OCI-LY3 (cell line): ENCODE measurements around the gene P2RY11.

Experiments used
- H2AFZ ChIP-seq: fragments of 200-600, 300-600 bp; shearing (Covaris generic); 2 replicates; pipeline ENCODE4 v1.6.0; 2014; ENCODE audit warnings: antibody characterized with exemption, low read depth, low read length
- H3K27ac ChIP-seq: fragments of 200-600, 300-600 bp; sonication (generic); 2 replicates; pipeline ENCODE4 v1.5.1; 2014; ENCODE audit warnings: mild to moderate bottlenecking, low read length, moderate library complexity, mixed read lengths
- H3K27me3 ChIP-seq: fragments of 200-600, 300-600 bp; sonication (generic); 2 replicates; pipeline ENCODE4 v1.6.1; 2014; ENCODE audit warnings: low read depth, low read length, mixed read lengths
- H3K36me3 ChIP-seq: fragments of 200-600, 300-600 bp; sonication (generic); replicated peaks from 2 replicates; pipeline ENCODE3; 2014; ENCODE audit warnings: low read depth, low read length, mixed read lengths
- H3K4me1 ChIP-seq: fragments of 300-600, 200-600 bp; sonication (generic); 2 replicates; pipeline ENCODE4 v1.6.1; 2014; ENCODE audit warnings: low read length, mixed read lengths
- H3K4me2 ChIP-seq: fragments of 200-600, 300-600 bp; sonication (generic); 2 replicates; pipeline ENCODE4 v1.6.1; 2014; ENCODE audit warnings: low read length, mixed read lengths
- H3K4me3 ChIP-seq: fragments of 300-600, 200-600 bp; sonication (generic); 2 replicates; pipeline ENCODE4 v1.5.1; 2014; ENCODE audit warnings: antibody characterized with exemption, mild to moderate bottlenecking, low read length, moderate library complexity
- H3K79me2 ChIP-seq: fragments of 300-600, 200-600 bp; shearing (Covaris generic); 2 replicates; pipeline ENCODE4 v1.6.1; 2014; ENCODE audit warnings: mild to moderate bottlenecking, low read length, mixed read lengths
- H3K9ac ChIP-seq: fragments of 300-600, 200-600 bp; shearing (Covaris generic); 2 replicates; pipeline ENCODE4 v1.6.0; 2014; ENCODE audit warnings: mild to moderate bottlenecking, low read length, moderate library complexity
- H3K9me3 ChIP-seq: fragments of 200-600, 300-600 bp; shearing (Covaris generic); 2 replicates; pipeline ENCODE4 v1.6.1; 2014; ENCODE audit warnings: low read length, mixed read lengths; ENCODE audit not compliant: insufficient read depth
- H4K20me1 ChIP-seq: fragments of 200-600, 300-600 bp; sonication (generic); 2 replicates; pipeline ENCODE4 v1.6.1; 2016; ENCODE audit warnings: low read length, mixed read lengths; ENCODE audit not compliant: insufficient read depth
- CTCF ChIP-seq: fragments of 200-600, 300-600 bp; sonication (generic); IDR thresholded peaks from 2 replicates; pipeline ENCODE4 v1.5.1; 2014; ENCODE audit warnings: antibody characterized with exemption, low read length, low read depth
- EZH2phosphoT487 ChIP-seq: fragments of 200-600 bp; shearing (Covaris generic); IDR thresholded peaks from 2 replicates; pipeline ENCODE4 v1.6.1; 2018; ENCODE audit warnings: antibody characterized with exemption, mixed run types, low read depth

The P2RY11 gene

GRCh38 chr19:10151521-10151920, 40.0 kb downstream of the P2RY11 start:
- Histone ChIP-seq H3K9ac (no peak overlapping the region), H3K27me3 (no peaks in the 10 kb centered on the region), H3K4me2 (no peak overlapping the region), H3K4me1 (no peaks in the 10 kb centered on the region), H3K27ac (no peak overlapping the region), H3K4me3 (no peak overlapping the region), H2AFZ (no peak overlapping the region), H3K9me3 (no peaks in the 10 kb centered on the region), H3K79me2 (no peaks in the 10 kb centered on the region), H4K20me1 (no peaks in the 10 kb centered on the region), H3K36me3 (peaks cover 79% of the 10 kb centered on the region)
- TF ChIP-seq CTCF (no peak), EZH2phosphoT487 (no peak)

GRCh38 chr19:10152100-10152499, 40.6 kb downstream of the P2RY11 start:
- H3K9me3 ChIP-seq: no peaks in the 10 kb centered on the region
- no peak for TF ChIP-seq CTCF
- no peak for TF ChIP-seq EZH2phosphoT487
- H3K27me3 ChIP-seq: no peaks in the 10 kb centered on the region
- no peaks in the 10 kb centered on the region for H3K79me2 ChIP-seq
- peaks cover 81% of the 10 kb centered on the region for H3K36me3 ChIP-seq
- no peaks in the 10 kb centered on the region for H4K20me1 ChIP-seq
- no peak overlapping the region for H3K4me2 ChIP-seq
- H3K27ac ChIP-seq: no peak overlapping the region
- no peak overlapping the region for H3K9ac ChIP-seq
- H3K4me1 ChIP-seq: no peaks in the 10 kb centered on the region
- no peak overlapping the region for H2AFZ ChIP-seq
- H3K4me3 ChIP-seq: no peak overlapping the region

- no peak overlapping the region for H3K4me2 ChIP-seq
- H2AFZ ChIP-seq: no peak overlapping the region
- H3K27ac ChIP-seq: no peak overlapping the region
- H3K79me2 ChIP-seq: peaks cover 4% of the 10 kb centered on the region; the same call in 1 of the 2 replicates
- H3K9me3 ChIP-seq: no peaks in the 10 kb centered on the region
- no peak overlapping the region for H3K4me3 ChIP-seq
- no peaks in the 10 kb centered on the region for H4K20me1 ChIP-seq
- no peak for TF ChIP-seq EZH2phosphoT487
- TF ChIP-seq CTCF: no peak
- no peak overlapping the region for H3K9ac ChIP-seq
- no peaks in the 10 kb centered on the region for H3K27me3 ChIP-seq
- peaks cover 91% of the 10 kb centered on the region for H3K36me3 ChIP-seq
- no peaks in the 10 kb centered on the region for H3K4me1 ChIP-seq
Observed at GRCh38 chr19:10155839-10156238, 44.3 kb downstream of the P2RY11 start.

GRCh38 chr19:10158071-10158470, 46.6 kb downstream of the P2RY11 start:
- Histone ChIP-seq H3K9me3 (no peaks in the 10 kb centered on the region), H3K79me2 (peaks cover 4% of the 10 kb centered on the region; the same call in 1 of the 2 replicates), H3K27me3 (no peaks in the 10 kb centered on the region), H3K4me3 (no peak overlapping the region), H3K9ac (no peak overlapping the region), H3K27ac (no peak overlapping the region), H3K4me1 (no peaks in the 10 kb centered on the region), H3K36me3 (peaks cover 82% of the 10 kb centered on the region), H3K4me2 (no peak overlapping the region), H4K20me1 (no peaks in the 10 kb centered on the region), H2AFZ (no peak overlapping the region)
- TF ChIP-seq EZH2phosphoT487: no peak
- no peak for TF ChIP-seq CTCF
